HEK293 (cell line): ENCODE results near the gene CPNE2.

Source experiments
- EGR2 ChIP-seq: fragments of 450-650 bp; formaldehyde crosslinking; IDR thresholded peaks from 2 replicates; pipeline ENCODE4 v1.5.1; 2016; ENCODE audit warnings: low read depth, missing biosample characterization, missing genetic modification characterization
- HIC1 ChIP-seq: fragments of 450-650 bp; formaldehyde crosslinking; IDR thresholded peaks from 2 replicates; pipeline ENCODE4 v1.5.1; 2016; ENCODE audit warnings: missing biosample characterization, missing genetic modification characterization
- KLF16 ChIP-seq: fragments of 450-650 bp; formaldehyde crosslinking; IDR thresholded peaks from 2 replicates; pipeline ENCODE4 v1.5.1; 2017; ENCODE audit warnings: missing biosample characterization, missing genetic modification characterization
- MZF1 ChIP-seq: fragments of 450-650 bp; formaldehyde crosslinking; IDR thresholded peaks from 2 replicates; pipeline ENCODE4 v1.5.1; 2017; ENCODE audit warnings: missing biosample characterization, missing genetic modification characterization, borderline replicate concordance
- SCRT1 ChIP-seq: fragments of 450-650 bp; formaldehyde crosslinking; IDR thresholded peaks from 2 replicates; pipeline ENCODE4 v1.5.1; 2016; ENCODE audit warnings: missing biosample characterization, missing genetic modification characterization, borderline replicate concordance
- ZBTB8A ChIP-seq: fragments of 450-650 bp; formaldehyde crosslinking; IDR thresholded peaks from 2 replicates; pipeline ENCODE4 v1.5.1; 2016; ENCODE audit warnings: missing biosample characterization, missing genetic modification characterization
- ZFP37 ChIP-seq: fragments of 450-650 bp; formaldehyde crosslinking; IDR thresholded peaks from 2 replicates; pipeline ENCODE4 v1.5.1; 2016; ENCODE audit warnings: missing biosample characterization, missing genetic modification characterization
- ZFP69B ChIP-seq: fragments of 450-650 bp; formaldehyde crosslinking; IDR thresholded peaks from 2 replicates; pipeline ENCODE4 v1.5.1; 2016; ENCODE audit warnings: missing biosample characterization, missing genetic modification characterization
- ZNF146 ChIP-seq: fragments of 450-650 bp; formaldehyde crosslinking; IDR thresholded peaks from 2 replicates; pipeline ENCODE4 v1.5.1; 2016; ENCODE audit warnings: missing biosample characterization, missing genetic modification characterization
- ZNF184 ChIP-seq: fragments of 450-650 bp; IDR thresholded peaks from 2 replicates; pipeline ENCODE4 v1.5.1; 2018; ENCODE audit warnings: missing biosample characterization, mild to moderate bottlenecking, missing genetic modification characterization
- ZNF214 ChIP-seq: fragments of 450-650 bp; formaldehyde crosslinking; IDR thresholded peaks from 2 replicates; pipeline ENCODE4 v1.5.1; 2017; ENCODE audit warnings: missing biosample characterization, mild to moderate bottlenecking, missing genetic modification characterization, borderline replicate concordance
- ZNF266 ChIP-seq: fragments of 450-650 bp; formaldehyde crosslinking; IDR thresholded peaks from 2 replicates; pipeline ENCODE4 v1.5.1; 2016; ENCODE audit warnings: missing biosample characterization, missing genetic modification characterization, low read depth
- ZNF302 ChIP-seq: fragments of 450-650 bp; formaldehyde crosslinking; IDR thresholded peaks from 2 replicates; pipeline ENCODE4 v1.5.1; 2016; ENCODE audit warnings: missing biosample characterization, missing genetic modification characterization, low read depth
- ZNF324 ChIP-seq: fragments of 450-650 bp; formaldehyde crosslinking; IDR thresholded peaks from 2 replicates; pipeline ENCODE4 v1.5.1; 2016; ENCODE audit warnings: missing biosample characterization, missing genetic modification characterization
- ZNF341 ChIP-seq: fragments of 450-650 bp; formaldehyde crosslinking; IDR thresholded peaks from 2 replicates; pipeline ENCODE4; 2016; ENCODE audit warnings: low read depth, missing biosample characterization, missing genetic modification characterization
- ZNF529 ChIP-seq: fragments of 450-650 bp; formaldehyde crosslinking; IDR thresholded peaks from 2 replicates; pipeline ENCODE4 v1.5.1; 2017; ENCODE audit warnings: missing genetic modification characterization, missing biosample characterization; ENCODE audit not compliant: insufficient replicate concordance
- ZNF580 ChIP-seq: fragments of 450-650 bp; formaldehyde crosslinking; IDR thresholded peaks from 2 replicates; pipeline ENCODE4 v1.5.1; 2016; ENCODE audit warnings: missing biosample characterization, missing genetic modification characterization
- ZNF621 ChIP-seq: fragments of 450-650 bp; formaldehyde crosslinking; IDR thresholded peaks from 2 replicates; pipeline ENCODE4 v1.5.1; 2017; ENCODE audit warnings: missing biosample characterization, missing genetic modification characterization
- ZNF623 ChIP-seq: fragments of 450-650 bp; formaldehyde crosslinking; IDR thresholded peaks from 2 replicates; pipeline ENCODE4 v1.5.1; 2016; ENCODE audit warnings: missing biosample characterization, missing genetic modification characterization
- ZNF660 ChIP-seq: fragments of 450-650 bp; IDR thresholded peaks from 2 replicates; pipeline ENCODE4 v1.5.1; 2018; ENCODE audit warnings: missing biosample characterization, mild to moderate bottlenecking, missing genetic modification characterization
- TF ChIP-seq, protein P1 (sequence below): fragments of 450-650 bp; formaldehyde crosslinking; IDR thresholded peaks from 2 replicates; pipeline ENCODE4 v1.5.1; 2016; ENCODE audit warnings: missing biosample characterization, missing genetic modification characterization
- TF ChIP-seq, protein P2 (sequence below): fragments of 450-650 bp; formaldehyde crosslinking; IDR thresholded peaks from 2 replicates; pipeline ENCODE4 v1.5.1; 2016; ENCODE audit warnings: missing biosample characterization, missing genetic modification characterization
- TF ChIP-seq, protein P3 (sequence below): fragments of 450-650 bp; formaldehyde crosslinking; optimal IDR thresholded peaks from 2 replicates; pipeline ENCODE3; 2016; ENCODE audit warnings: missing biosample characterization, mild to moderate bottlenecking, missing genetic modification characterization
- TF ChIP-seq, protein P4 (sequence below): fragments of 450-650 bp; formaldehyde crosslinking; conservative IDR thresholded peaks from 2 replicates; pipeline ENCODE4 v1.5.1; 2016; ENCODE audit warnings: low read depth, missing biosample characterization, missing genetic modification characterization
- TF ChIP-seq, protein P5 (sequence below): IDR thresholded peaks from 2 replicates; pipeline ENCODE4 v1.6.1; 2011; ENCODE audit warnings: mild to moderate bottlenecking, low read depth, low read length, borderline replicate concordance

Gene CPNE2

GRCh38 chr16:57185945-57186871 lies 93.8 kb downstream of the CPNE2 start, which contains the start of the genes PSME3IP1 and RSPRY1 (continued):
- TF ChIP-seq ZFP69B (peak; percentile 92), ZNF341 (tag by site-specific recombination) (peak; percentile 98), ZNF529 (tag by site-specific recombination) (no peak), SCRT1 (tag by site-specific recombination) (no peak), MZF1 (tag by site-specific recombination) (peak; percentile 39; the same call in 1 of the 2 replicates), KLF16 (tag by site-specific recombination) (peak; percentile 82), ZBTB8A (tag by site-specific recombination) (no peak), ZNF621 (no peak), ZNF266 (no peak), ZNF214 (tag by site-specific recombination) (no peak), ZNF623 (tag by site-specific recombination) (no peak), HIC1 (tag by site-specific recombination) (0 out of 2 replicates have a peak, but pooled peaks have one; percentile 8), ZFP37 (tag by site-specific recombination) (no peak), EGR2 (tag by site-specific recombination) (peak; percentile 78), ZNF324 (tag by site-specific recombination) (no peak), ZNF146 (tag by site-specific recombination) (no peak), ZNF302 (no peak), ZNF580 (tag by site-specific recombination) (no peak), ZNF660 (tag by site-specific recombination) (peak; percentile 52), ZNF184 (tag by site-specific recombination) (no peak)
- TF ChIP-seq, protein P1, sequence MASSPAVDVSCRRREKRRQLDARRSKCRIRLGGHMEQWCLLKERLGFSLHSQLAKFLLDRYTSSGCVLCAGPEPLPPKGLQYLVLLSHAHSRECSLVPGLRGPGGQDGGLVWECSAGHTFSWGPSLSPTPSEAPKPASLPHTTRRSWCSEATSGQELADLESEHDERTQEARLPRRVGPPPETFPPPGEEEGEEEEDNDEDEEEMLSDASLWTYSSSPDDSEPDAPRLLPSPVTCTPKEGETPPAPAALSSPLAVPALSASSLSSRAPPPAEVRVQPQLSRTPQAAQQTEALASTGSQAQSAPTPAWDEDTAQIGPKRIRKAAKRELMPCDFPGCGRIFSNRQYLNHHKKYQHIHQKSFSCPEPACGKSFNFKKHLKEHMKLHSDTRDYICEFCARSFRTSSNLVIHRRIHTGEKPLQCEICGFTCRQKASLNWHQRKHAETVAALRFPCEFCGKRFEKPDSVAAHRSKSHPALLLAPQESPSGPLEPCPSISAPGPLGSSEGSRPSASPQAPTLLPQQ, result peak; percentile 95
- TF ChIP-seq, protein P2, sequence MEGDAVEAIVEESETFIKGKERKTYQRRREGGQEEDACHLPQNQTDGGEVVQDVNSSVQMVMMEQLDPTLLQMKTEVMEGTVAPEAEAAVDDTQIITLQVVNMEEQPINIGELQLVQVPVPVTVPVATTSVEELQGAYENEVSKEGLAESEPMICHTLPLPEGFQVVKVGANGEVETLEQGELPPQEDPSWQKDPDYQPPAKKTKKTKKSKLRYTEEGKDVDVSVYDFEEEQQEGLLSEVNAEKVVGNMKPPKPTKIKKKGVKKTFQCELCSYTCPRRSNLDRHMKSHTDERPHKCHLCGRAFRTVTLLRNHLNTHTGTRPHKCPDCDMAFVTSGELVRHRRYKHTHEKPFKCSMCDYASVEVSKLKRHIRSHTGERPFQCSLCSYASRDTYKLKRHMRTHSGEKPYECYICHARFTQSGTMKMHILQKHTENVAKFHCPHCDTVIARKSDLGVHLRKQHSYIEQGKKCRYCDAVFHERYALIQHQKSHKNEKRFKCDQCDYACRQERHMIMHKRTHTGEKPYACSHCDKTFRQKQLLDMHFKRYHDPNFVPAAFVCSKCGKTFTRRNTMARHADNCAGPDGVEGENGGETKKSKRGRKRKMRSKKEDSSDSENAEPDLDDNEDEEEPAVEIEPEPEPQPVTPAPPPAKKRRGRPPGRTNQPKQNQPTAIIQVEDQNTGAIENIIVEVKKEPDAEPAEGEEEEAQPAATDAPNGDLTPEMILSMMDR, result no peak
- TF ChIP-seq, protein P3, sequence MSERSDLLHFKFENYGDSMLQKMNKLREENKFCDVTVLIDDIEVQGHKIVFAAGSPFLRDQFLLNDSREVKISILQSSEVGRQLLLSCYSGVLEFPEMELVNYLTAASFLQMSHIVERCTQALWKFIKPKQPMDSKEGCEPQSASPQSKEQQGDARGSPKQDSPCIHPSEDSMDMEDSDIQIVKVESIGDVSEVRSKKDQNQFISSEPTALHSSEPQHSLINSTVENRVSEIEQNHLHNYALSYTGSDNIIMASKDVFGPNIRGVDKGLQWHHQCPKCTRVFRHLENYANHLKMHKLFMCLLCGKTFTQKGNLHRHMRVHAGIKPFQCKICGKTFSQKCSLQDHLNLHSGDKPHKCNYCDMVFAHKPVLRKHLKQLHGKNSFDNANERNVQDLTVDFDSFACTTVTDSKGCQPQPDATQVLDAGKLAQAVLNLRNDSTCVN (tag by site-specific recombination), result peak; percentile 80
- TF ChIP-seq, protein P4, sequence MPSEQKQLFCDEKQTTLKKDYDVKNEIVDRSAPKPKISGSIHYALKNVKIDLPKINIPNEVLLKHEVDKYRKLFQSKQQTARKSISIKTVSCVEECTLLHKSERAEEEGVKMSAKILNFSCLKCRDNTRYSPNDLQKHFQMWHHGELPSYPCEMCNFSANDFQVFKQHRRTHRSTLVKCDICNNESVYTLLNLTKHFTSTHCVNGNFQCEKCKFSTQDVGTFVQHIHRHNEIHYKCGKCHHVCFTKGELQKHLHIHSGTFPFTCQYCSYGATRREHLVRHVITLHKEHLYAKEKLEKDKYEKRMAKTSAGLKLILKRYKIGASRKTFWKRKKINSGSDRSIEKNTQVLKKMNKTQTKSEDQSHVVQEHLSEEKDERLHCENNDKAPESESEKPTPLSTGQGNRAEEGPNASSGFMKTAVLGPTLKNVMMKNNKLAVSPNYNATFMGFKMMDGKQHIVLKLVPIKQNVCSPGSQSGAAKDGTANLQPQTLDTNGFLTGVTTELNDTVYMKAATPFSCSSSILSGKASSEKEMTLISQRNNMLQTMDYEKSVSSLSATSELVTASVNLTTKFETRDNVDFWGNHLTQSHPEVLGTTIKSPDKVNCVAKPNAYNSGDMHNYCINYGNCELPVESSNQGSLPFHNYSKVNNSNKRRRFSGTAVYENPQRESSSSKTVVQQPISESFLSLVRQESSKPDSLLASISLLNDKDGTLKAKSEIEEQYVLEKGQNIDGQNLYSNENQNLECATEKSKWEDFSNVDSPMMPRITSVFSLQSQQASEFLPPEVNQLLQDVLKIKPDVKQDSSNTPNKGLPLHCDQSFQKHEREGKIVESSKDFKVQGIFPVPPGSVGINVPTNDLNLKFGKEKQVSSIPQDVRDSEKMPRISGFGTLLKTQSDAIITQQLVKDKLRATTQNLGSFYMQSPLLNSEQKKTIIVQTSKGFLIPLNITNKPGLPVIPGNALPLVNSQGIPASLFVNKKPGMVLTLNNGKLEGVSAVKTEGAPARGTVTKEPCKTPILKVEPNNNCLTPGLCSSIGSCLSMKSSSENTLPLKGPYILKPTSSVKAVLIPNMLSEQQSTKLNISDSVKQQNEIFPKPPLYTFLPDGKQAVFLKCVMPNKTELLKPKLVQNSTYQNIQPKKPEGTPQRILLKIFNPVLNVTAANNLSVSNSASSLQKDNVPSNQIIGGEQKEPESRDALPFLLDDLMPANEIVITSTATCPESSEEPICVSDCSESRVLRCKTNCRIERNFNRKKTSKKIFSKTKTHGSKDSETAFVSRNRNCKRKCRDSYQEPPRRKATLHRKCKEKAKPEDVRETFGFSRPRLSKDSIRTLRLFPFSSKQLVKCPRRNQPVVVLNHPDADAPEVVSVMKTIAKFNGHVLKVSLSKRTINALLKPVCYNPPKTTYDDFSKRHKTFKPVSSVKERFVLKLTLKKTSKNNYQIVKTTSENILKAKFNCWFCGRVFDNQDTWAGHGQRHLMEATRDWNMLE (tag by site-specific recombination), result peak; percentile 63; the same call in 1 of the 2 replicates
- TF ChIP-seq, protein P5, sequence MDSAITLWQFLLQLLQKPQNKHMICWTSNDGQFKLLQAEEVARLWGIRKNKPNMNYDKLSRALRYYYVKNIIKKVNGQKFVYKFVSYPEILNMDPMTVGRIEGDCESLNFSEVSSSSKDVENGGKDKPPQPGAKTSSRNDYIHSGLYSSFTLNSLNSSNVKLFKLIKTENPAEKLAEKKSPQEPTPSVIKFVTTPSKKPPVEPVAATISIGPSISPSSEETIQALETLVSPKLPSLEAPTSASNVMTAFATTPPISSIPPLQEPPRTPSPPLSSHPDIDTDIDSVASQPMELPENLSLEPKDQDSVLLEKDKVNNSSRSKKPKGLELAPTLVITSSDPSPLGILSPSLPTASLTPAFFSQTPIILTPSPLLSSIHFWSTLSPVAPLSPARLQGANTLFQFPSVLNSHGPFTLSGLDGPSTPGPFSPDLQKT, result 0 out of 2 replicates have a peak, but pooled peaks have one; percentile 26
